Tibial artery (tissue), 4 donors: ENCODE data around the gene KSR1.

Experiments
- DNase-seq, 2 donors: peaks; one replicate each; pipeline ENCODE4 v3.0.0-alpha.2; 2019
- H3K27ac ChIP-seq, 2 donors: fragments of 200-600 bp; sonication (generic) in 1 of 2; 1 replicate in 1 of 2; 2 replicates in 1 of 2; pipeline ENCODE4 v1.5.1; 2018 to 2019; ENCODE audit warnings: mild to moderate bottlenecking in 1 of 2
- H3K27me3 ChIP-seq, 2 donors: fragments of 200-600 bp; sonication (generic) in 1 of 2; one replicate each; pipeline versions ENCODE4 v1.5.1 to v1.6.0; 2016 to 2019
- H3K36me3 ChIP-seq, 3 donors: fragments of 200-600 bp; sonication (generic) in 2 of 3; one replicate each; pipeline ENCODE4 v1.5.1; 2016 to 2019; ENCODE audit warnings: mild to moderate bottlenecking in 2 of 3
- H3K4me1 ChIP-seq, 4 donors: fragments of 200-600 bp; sonication (generic) in 2 of 4; 1 replicate in 3 of 4; 2 replicates in 1 of 4; pipeline ENCODE4 v1.5.1; 2016 to 2019
- H3K4me3 ChIP-seq, 2 donors: fragments of 200-600 bp; sonication (generic) in 1 of 2; 1 replicate in 1 of 2; 2 replicates in 1 of 2; pipeline ENCODE4 v1.5.1; 2018 to 2019; ENCODE audit warnings: mild to moderate bottlenecking in 2 of 2
- H3K9me3 ChIP-seq, 3 donors: fragments of 200-600 bp; sonication (generic) in 1 of 3; one replicate each; pipeline ENCODE4 v1.5.1; 2016 to 2019
- CTCF ChIP-seq, 2 experiments: fragments of 200-600 bp in 1 of 2; fragments of 450-650 bp in 1 of 2; IDR thresholded peaks; one replicate each; pipeline ENCODE4 v1.5.1; 2017 to 2019; ENCODE audit warnings: antibody characterized with exemption in 2 of 2, mild to moderate bottlenecking in 1 of 2, moderate library complexity in 1 of 2
- intact Hi-C: fragments of 100-400 bp; cut with DNase I; formaldehyde crosslinking; loops from one replicate; pipeline ENCODE4 v1.15.0; 2023; ENCODE audit warnings: low total_unique reads

The KSR1 gene

GRCh38 chr17:27602721-27603420 lies 146.6 kb downstream of the KSR1 start:
- TF ChIP-seq CTCF (IDR thresholded peaks at IDR 0.05): peak; percentile 88 to 99
- H3K36me3 ChIP-seq: peaks cover 19 to 52% (median 40%) of the 10 kb centered on the region in 3 donors
- intact Hi-C loops: loop anchor here (5.0 kb wide), 1 partner anchor 49 kb away; no protein-coding TSS in a partner anchor
- no peak overlapping the region for H3K27ac ChIP-seq
- H3K9me3 ChIP-seq: no peaks in the 10 kb centered on the region
- H3K4me1 ChIP-seq: peaks cover 0 to 3% (median 3%) of the 10 kb centered on the region in 4 donors
- H3K27me3 ChIP-seq: no peaks in the 10 kb centered on the region
- DNase-seq: peak; percentile 74 to 80
- no peak overlapping the region for H3K4me3 ChIP-seq

- Histone ChIP-seq H3K4me1 (peaks cover 0 to 3% (median 3%) of the 10 kb centered on the region in 4 donors), H3K36me3 (peaks cover 19 to 52% (median 41%) of the 10 kb centered on the region in 3 donors), H3K4me3 (no peak overlapping the region), H3K27ac (no peak overlapping the region), H3K27me3 (no peaks in the 10 kb centered on the region), H3K9me3 (no peaks in the 10 kb centered on the region)
- intact Hi-C loops: loop anchor here (5.0 kb wide), 1 partner anchor 49 kb away; no protein-coding TSS in a partner anchor
- no peak for TF ChIP-seq CTCF (IDR thresholded peaks at IDR 0.05)
- no peak for DNase-seq
Observed at GRCh38 chr17:27603421-27603770, 147.1 kb downstream of the KSR1 start.

GRCh38 chr17:27603880-27604794 lies 147.9 kb downstream of the KSR1 start:
- H3K27ac ChIP-seq: no peak overlapping the region
- H3K9me3 ChIP-seq: no peaks in the 10 kb centered on the region
- H3K4me1 ChIP-seq: peaks cover 0 to 3% (median 3%) of the 10 kb centered on the region in 4 donors
- no peak for DNase-seq
- H3K36me3 ChIP-seq: peaks cover 20 to 56% (median 44%) of the 10 kb centered on the region in 3 donors
- intact Hi-C loops: loop anchor here (5.0 kb wide), 1 partner anchor 48 kb away; no protein-coding TSS in a partner anchor
- no peak overlapping the region for H3K4me3 ChIP-seq
- H3K27me3 ChIP-seq: no peaks in the 10 kb centered on the region
- no peak for TF ChIP-seq CTCF (IDR thresholded peaks at IDR 0.05)

- DNase-seq: no peak
- Histone ChIP-seq H3K27ac (no peak overlapping the region), H3K4me1 (peaks cover 0 to 3% (median 1%) of the 10 kb centered on the region in 4 donors), H3K36me3 (peaks cover 25 to 67% (median 53%) of the 10 kb centered on the region in 3 donors), H3K9me3 (no peaks in the 10 kb centered on the region), H3K27me3 (no peaks in the 10 kb centered on the region), H3K4me3 (no peak overlapping the region)
- TF ChIP-seq CTCF (IDR thresholded peaks at IDR 0.05): no peak
- intact Hi-C loops: no loop called here
Observed at GRCh38 chr17:27605409-27605808, 149.2 kb downstream of the KSR1 start.

GRCh38 chr17:27607521-27608091 lies 151.4 kb downstream of the KSR1 start:
- H3K36me3 ChIP-seq: peaks cover 25 to 89% (median 61%) of the 10 kb centered on the region in 3 donors

More at GRCh38 chr17:27607521-27608091, 151.4 kb downstream of the KSR1 start:
- H3K9me3 ChIP-seq: no peaks in the 10 kb centered on the region
- H3K27ac ChIP-seq: no peak overlapping the region
- peaks cover 0 to 3% (median 0%) of the 10 kb centered on the region in 4 donors for H3K4me1 ChIP-seq
- no peak for DNase-seq
- no peaks in the 10 kb centered on the region for H3K27me3 ChIP-seq
- intact Hi-C loops: no loop called here
- no peak overlapping the region for H3K4me3 ChIP-seq
- no peak for TF ChIP-seq CTCF (IDR thresholded peaks at IDR 0.05)
